ENCODE data around the gene PRRG1. TPM values are rescaled to one million over a fixed set of nuclear protein-coding genes. Genes with fewer than 3 reads are reported as not detected.

Gene PRRG1
- total RNA-seq: 8.7 and 20.0 TPM in 2 replicates

DNA sequence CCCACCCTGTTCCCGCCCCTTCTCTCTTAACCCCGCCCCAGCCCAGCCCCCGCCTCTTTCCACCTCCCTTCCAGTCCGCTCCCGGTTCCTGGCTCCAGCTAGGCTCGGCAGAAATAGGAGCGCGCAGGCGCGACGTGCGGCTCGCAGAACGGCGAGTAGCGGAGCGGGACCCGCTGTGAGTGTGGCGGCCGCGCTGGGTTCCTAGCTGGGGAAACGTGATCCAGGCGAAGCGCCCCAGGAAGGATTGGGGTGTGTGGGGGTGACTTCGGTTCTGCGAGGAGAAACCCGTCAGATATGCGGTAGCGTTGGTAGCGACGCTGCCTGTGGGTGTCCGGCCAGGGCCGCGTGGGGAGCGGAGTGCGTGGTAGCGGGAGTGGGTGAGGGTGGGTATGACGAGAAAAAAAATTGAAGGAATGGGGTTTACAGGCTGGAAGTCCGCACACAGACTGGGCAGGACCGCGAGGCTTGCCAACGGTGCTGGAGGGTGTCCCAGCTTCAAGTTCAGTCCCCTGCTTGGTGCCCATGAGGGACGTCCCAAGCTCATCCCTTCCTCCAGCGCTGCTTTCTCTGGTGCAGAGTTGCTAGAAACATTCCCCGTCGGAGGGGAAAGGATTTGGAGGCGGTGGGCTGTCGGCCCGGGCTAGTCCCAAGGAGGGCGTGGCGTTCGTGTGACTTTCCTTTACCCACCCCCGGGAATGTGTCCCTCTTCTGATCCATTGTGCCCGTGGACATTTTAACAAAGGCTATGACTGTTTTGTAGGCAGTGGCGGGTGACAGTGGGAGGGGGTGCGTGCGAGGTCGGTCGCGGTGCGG is at the start of gene PRRG1:
TSS of gene PRRG1 (plus strand) at position 144 of the 813 bp plus-strand sequence. CDS start 56,886 bp downstream, outside the sequence.

Other genes starting within 250 kb of the PRRG1 start
- gene LANCL3, start 222.3 kb downstream of the PRRG1 start, total RNA-seq: under 0.01 and 0.26 TPM in 2 replicates

Data from epithelial cell of alveolus of lung (primary cell).